ENCODE measurements around the gene RRP36. TPM values are rescaled to one million over a fixed set of nuclear protein-coding genes. Genes with fewer than 3 reads are reported as not detected.

Gene RRP36
- total RNA-seq, 2 experiments from 2014 or later, result 54.0 to 55.6 TPM

DNA sequence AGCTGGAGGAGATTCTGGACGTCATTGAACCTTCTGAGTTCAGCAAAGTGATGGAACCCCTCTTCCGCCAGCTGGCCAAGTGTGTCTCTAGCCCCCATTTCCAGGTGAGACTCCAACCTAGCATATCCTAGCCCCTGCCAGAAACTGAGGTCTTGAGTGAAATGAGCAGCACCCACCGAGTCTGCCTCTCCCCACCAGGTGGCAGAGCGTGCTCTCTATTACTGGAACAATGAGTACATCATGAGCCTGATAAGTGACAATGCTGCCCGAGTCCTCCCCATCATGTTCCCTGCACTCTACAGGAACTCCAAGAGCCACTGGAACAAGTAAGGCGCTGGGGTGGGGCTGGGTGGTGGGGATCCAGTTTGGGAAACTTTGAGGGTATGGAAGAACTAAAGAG is 12.3 kb upstream of the RRP36 start:
- intact Hi-C loops (cut with micrococcal nuclease), result no loop called here
- ChIA-PET POLR2A (no interaction called here), CTCF (interaction anchor here (0.6 to 5.4 kb wide), 4 partner anchors 10 to 214 kb away, joined by 3 to 28 read pairs (median 4); partner anchors contain the start of genes KLC4 and MRPL2)
- DNase-seq, result peak; percentile 46
- peaks cover 46% of the 10 kb centered on the region for H3K36me3 Mint-ChIP-seq
- H3K9me3 Mint-ChIP-seq, result no peaks in the 10 kb centered on the region
- H3K4me3 Mint-ChIP-seq, result no peak overlapping the region
- no peaks in the 10 kb centered on the region for H3K27me3 Mint-ChIP-seq
- H3K4me1 Mint-ChIP-seq (ENCODE audit: low read depth), result peaks cover 26% of the 10 kb centered on the region
- H3K27ac Mint-ChIP-seq, result no peak overlapping the region

DNA sequence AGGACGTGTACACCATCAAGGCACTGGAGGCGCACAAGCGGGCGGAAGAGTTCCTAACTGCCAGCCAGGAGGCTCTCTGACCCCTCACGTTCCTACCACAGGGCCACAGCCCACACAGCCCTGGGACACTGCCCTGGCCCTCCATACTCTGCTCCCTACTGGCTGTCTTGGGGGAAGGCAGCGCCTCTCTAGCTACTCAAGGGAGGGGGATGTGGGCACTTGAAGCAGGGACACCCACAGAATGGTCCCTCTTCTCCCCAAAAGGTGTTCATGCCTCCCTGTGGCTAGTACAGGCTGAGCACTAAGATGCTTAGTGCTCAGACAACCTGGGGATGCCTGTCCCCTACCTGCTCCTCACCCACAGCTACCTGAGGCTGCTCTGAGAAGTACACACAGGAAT is 10.2 kb upstream of the RRP36 start:
- no peaks in the 10 kb centered on the region for H3K27me3 Mint-ChIP-seq
- CTCF ChIA-PET, result interaction anchor here (1.8 to 5.4 kb wide), 2 partner anchors 32 to 132 kb away, joined by 5 to 28 read pairs; partner anchors contain the start of gene PEX6
- peaks cover 41% of the 10 kb centered on the region for H3K36me3 Mint-ChIP-seq
- H3K27ac Mint-ChIP-seq, result peak overlapping the region; percentile 87
- POLR2A ChIA-PET, result interaction anchor here (1.0 to 1.9 kb wide), 5 partner anchors 13 to 82 kb away, joined by 3 to 8 read pairs (median 4); partner anchors contain the start of genes CNPY3, CUL7, MRPL2 and PEX6
- H3K9me3 Mint-ChIP-seq, result no peaks in the 10 kb centered on the region
- intact Hi-C loops (cut with micrococcal nuclease), result loop anchor here (5.0 kb wide), 2 partner anchors 109 to 416 kb away; partner anchors contain the start of gene ABCC10
- DNase-seq, result no peak
- H3K4me3 Mint-ChIP-seq, result peak overlapping the region; percentile 5
- H3K4me1 Mint-ChIP-seq (ENCODE audit: low read depth), result peaks cover 36% of the 10 kb centered on the region

DNA sequence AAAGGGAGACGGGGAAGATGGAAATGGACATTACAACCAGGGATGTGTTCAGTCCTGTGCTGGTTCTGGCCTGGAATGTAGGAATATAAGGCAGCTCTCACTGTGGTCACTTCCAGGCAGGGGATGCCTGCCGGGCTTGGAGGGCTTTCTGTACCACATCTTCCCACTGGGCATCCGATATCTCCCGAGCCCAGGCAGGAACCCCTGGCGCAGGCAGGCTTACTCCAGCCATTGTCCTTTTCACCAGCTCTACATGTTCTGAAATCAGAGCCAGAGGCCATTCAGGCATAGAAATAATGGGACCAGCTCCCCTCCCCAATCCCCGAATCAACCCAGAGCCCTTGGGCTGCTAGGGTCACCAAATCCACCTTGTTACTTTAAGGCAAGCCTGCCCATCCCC is 9.1 kb upstream of the RRP36 start:
- Mint-ChIP-seq H3K36me3 (peaks cover 43% of the 10 kb centered on the region), H3K4me3 (peak overlapping the region; percentile 94), H3K27ac (peak overlapping the region; percentile 87), H3K27me3 (no peaks in the 10 kb centered on the region), H3K9me3 (no peaks in the 10 kb centered on the region), H3K4me1 (ENCODE audit: low read depth) (peaks cover 46% of the 10 kb centered on the region)
- POLR2A ChIA-PET, result interaction anchor here (0.8 to 2.6 kb wide), 5 partner anchors 9 to 32 kb away, joined by 3 to 15 read pairs (median 4); partner anchors contain the start of gene PPP2R5D
- intact Hi-C loops (cut with micrococcal nuclease), result loop anchor here (5.0 kb wide), 2 partner anchors 110 to 415 kb away; partner anchors contain the start of gene ABCC10
- CTCF ChIA-PET, result interaction anchor here (5.4 kb wide), 1 partner anchor 131 kb away, joined by 28 read pairs; no protein-coding TSS in a partner anchor
- no peak for DNase-seq

DNA sequence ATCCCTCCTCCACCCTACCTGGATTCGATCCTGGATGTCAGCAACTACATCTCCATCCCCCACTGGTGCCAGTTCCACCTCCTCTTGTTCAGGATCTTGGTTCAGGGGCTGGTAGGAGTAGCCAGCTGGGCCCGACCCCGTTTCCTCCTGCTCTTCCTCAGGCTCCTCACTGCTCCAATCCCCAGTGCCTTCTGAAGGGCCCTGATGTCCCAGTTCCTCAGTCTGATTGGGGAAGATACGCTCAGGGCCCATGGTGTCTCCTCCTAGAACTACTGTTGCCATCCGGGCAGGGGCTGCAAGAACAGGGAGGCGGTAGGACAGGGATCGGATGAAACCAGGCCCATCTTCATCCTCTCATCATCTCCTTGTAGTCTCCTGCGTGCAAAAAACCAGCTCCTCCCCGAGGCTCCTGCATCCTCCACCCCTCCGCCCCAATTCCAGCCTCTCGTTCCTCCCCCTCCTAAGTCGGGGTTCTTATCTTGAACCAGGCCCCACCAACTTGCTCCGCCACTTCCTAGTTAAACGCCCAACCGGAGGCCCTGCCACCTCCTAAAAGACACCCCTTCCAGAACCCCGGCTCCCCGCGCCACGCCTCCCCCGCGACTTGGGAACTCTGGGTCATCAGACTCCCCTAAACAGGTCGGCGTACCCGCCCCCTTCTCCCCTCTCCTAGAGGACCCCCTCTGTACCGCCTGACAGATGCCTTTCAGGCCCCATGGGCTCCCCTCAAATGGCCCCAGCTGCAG is 8.2 kb upstream of the RRP36 start:
- H3K9me3 Mint-ChIP-seq, result no peaks in the 10 kb centered on the region
- intact Hi-C loops (cut with micrococcal nuclease), result loop anchor here (5.0 kb wide), 2 partner anchors 111 to 414 kb away; partner anchors contain the start of gene ABCC10
- DNase-seq, result no peak
- H3K27ac Mint-ChIP-seq, result peak overlapping the region; percentile 87
- H3K36me3 Mint-ChIP-seq, result peaks cover 46% of the 10 kb centered on the region
- H3K4me1 Mint-ChIP-seq (ENCODE audit: low read depth), result peaks cover 55% of the 10 kb centered on the region
- peak overlapping the region; percentile 94 for H3K4me3 Mint-ChIP-seq
- no peaks in the 10 kb centered on the region for H3K27me3 Mint-ChIP-seq
- ChIA-PET CTCF (interaction anchor here (0.5 to 5.4 kb wide), 3 partner anchors 33 to 131 kb away, joined by 3 to 28 read pairs (median 7); no protein-coding TSS in a partner anchor), POLR2A (interaction anchor here (0.8 to 3.2 kb wide), 12 partner anchors 9 to 84 kb away, joined by 3 to 15 read pairs (median 5); partner anchors contain the start of genes CNPY3, CUL7, KLC4 and MRPL2)

DNA sequence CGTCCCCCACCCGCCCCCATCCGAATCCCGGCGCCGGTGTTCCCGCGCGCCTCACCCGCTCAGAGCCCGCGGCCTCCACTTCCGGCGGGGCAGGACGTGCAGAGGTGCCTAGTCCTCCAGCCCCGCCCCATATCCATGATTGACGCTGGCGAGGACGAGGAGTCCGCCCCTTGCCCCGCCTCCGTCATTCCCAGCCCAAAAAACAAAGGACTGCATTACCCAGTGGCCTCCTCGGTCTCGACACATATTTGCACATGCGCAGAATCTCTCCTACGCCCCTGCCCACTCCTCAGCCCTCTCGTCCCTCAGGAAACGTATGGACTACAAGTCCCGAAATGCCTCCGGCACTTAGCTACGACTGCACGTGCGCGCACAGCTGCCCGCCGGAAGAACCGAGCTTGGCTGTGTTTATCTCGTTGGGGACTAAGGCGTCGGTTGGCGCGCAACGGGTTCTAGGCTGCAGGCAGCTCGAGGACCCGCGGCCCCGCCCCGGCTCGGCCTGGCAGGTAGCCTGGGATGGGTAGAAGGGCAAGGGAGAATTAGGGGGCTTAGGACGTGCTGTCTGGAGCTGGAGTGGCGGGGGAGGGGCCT is 7.5 kb upstream of the RRP36 start, which contains the start of the genes KLHDC3 and MEA1:
Gene KLHDC3 (plus strand): TSS at position 407 of the 591 bp plus-strand sequence. CDS start 2,944 bp downstream, outside the sequence.
Gene MEA1 (minus strand): TSS at position 104 of the 591 bp plus-strand sequence. CDS start 133 bp downstream, outside the sequence.
- Mint-ChIP-seq H3K27ac (peak within 1 kb of the TSS; percentile 87), H3K4me1 (ENCODE audit: low read depth) (peaks cover 55% of the 10 kb centered on the region), H3K9me3 (no peaks in the 10 kb centered on the region)

DNA sequence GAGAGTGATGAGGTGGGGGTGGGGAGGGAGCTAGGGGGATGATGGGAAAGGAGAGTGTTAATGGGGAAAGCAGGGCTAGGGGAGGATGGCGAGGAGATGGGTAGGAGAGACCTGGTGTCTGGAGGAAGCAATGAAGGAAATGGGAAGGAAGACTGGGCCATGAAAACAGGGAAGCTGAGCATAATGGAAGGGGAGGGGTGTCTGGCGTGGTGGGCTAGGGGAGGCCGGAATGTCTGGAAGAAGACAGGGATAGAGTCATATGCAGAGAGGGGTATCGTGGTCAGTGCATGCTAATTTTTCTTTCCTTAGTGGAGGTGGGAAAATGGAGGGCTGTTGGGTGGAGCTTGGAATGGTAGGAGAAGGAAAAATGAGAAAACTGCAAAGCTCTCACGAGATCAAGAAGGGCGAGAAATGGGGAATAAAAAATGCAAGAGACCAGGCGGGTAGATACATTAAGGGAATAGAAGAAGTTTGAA is 7.0 kb upstream of the RRP36 start:
- Mint-ChIP-seq H3K36me3 (peaks cover 38% of the 10 kb centered on the region), H3K4me3 (peak overlapping the region; percentile 94), H3K4me1 (ENCODE audit: low read depth) (peaks cover 55% of the 10 kb centered on the region), H3K27ac (peak overlapping the region; percentile 87), H3K27me3 (no peaks in the 10 kb centered on the region), H3K9me3 (no peaks in the 10 kb centered on the region)
- CTCF ChIA-PET, result interaction anchor here (1.2 kb wide), 2 partner anchors 113 to 129 kb away, joined by 4 to 7 read pairs; no protein-coding TSS in a partner anchor
- DNase-seq, result no peak
- intact Hi-C loops (cut with micrococcal nuclease), result loop anchor here (1.0 to 5.0 kb wide), 9 partner anchors 8 to 413 kb away; partner anchors contain the start of genes ABCC10, CNPY3, CUL7 and KLC4
- POLR2A ChIA-PET, result interaction anchor here (0.5 to 3.2 kb wide), 10 partner anchors 9 to 135 kb away, joined by 3 to 15 read pairs (median 7); partner anchors contain the start of genes CNPY3, CUL7, KLC4 and MRPL2

More for the DNA sequence above, 7.5 kb upstream of the RRP36 start, which contains the start of the genes KLHDC3 and MEA1:
- peak; percentile 100 for DNase-seq
- intact Hi-C loops (cut with micrococcal nuclease), result loop anchor here (1.0 to 5.0 kb wide), 9 partner anchors 8 to 413 kb away; partner anchors contain the start of genes ABCC10, CNPY3, CUL7 and KLC4
- ChIA-PET POLR2A (interaction anchor here (0.5 to 3.2 kb wide), 12 partner anchors 8 to 136 kb away, joined by 3 to 15 read pairs (median 5); partner anchors contain the start of genes CNPY3, CUL7, KLC4 and MRPL2), CTCF (interaction anchor here (0.5 to 1.2 kb wide), 3 partner anchors 34 to 130 kb away, joined by 3 to 7 read pairs (median 4); no protein-coding TSS in a partner anchor)
- peaks cover 40% of the 10 kb centered on the region for H3K36me3 Mint-ChIP-seq
- H3K4me3 Mint-ChIP-seq, result peak within 1 kb of the TSS; percentile 94
- H3K27me3 Mint-ChIP-seq, result no peaks in the 10 kb centered on the region

DNA sequence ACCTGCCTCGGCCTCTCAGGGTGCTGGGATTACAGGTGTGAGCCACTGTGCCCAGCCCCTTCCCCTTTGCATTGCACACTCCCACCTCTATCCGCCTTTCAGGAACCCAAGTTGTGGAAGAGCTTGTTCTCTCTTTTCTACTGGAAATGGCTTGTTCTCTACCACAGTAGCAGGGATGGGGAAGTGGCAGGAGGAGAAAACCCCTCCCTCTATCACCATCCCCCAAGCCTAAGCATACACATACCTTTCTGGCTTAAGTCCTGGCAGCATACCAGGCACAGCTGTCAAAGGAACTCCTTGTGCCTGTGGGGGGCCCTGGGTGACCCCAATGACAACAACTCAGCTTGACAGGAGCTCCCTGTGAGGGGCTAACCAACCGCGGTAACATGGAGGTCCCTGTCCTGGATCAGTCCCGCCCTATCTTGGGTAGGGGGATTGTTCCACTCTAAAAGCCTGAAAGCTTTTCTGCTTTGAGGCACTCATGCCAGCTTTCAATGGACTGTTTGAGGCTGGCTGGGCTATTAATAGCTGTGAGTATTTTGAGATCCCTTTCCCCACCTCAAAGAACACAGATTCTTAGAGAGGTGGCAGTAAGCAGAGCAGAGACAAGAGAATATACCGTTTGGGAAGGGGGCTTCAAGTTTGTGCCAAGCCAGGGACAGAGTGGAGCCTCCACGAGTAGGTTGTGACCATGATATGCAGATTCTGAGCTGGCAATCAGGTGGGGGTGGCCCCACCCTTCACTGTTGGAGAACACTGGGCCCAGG is 5.1 kb upstream of the RRP36 start:
- POLR2A ChIA-PET, result interaction anchor here (3.2 kb wide), 1 partner anchor 87 kb away, joined by 15 read pairs; the partner anchor contains the start of gene CNPY3
- Mint-ChIP-seq H3K9me3 (no peaks in the 10 kb centered on the region), H3K4me1 (ENCODE audit: low read depth) (peaks cover 62% of the 10 kb centered on the region), H3K27me3 (no peaks in the 10 kb centered on the region), H3K4me3 (peak overlapping the region; percentile 24), H3K27ac (no peak overlapping the region), H3K36me3 (peaks cover 30% of the 10 kb centered on the region)
- no peak for DNase-seq
- CTCF ChIA-PET, result no interaction called here
- intact Hi-C loops (cut with micrococcal nuclease), result no loop called here

DNA sequence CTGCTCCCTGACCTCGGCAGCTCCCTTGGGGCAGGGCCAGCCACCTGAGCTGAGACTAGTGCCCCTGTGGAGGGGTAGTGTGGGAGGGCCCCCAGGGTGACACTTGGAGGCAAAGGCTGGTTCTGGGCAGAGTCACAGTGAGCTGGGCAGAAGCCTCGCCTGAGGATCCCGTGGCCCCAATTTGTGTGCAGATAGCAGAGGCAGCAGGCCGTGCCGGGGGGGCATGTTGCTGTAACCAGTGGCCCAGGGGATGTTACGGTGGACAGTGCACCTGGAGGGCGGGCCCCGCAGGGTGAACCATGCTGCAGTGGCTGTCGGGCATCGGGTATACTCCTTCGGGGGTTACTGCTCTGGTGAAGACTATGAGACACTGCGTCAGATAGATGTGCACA is 4.5 kb upstream of the RRP36 start:
- Mint-ChIP-seq H3K4me1 (ENCODE audit: low read depth) (peaks cover 58% of the 10 kb centered on the region), H3K9me3 (no peaks in the 10 kb centered on the region), H3K36me3 (peaks cover 29% of the 10 kb centered on the region), H3K4me3 (no peak overlapping the region), H3K27me3 (no peaks in the 10 kb centered on the region), H3K27ac (no peak overlapping the region)
- intact Hi-C loops (cut with micrococcal nuclease), result no loop called here
- ChIA-PET POLR2A (no interaction called here), CTCF (no interaction called here)
- no peak for DNase-seq

DNA sequence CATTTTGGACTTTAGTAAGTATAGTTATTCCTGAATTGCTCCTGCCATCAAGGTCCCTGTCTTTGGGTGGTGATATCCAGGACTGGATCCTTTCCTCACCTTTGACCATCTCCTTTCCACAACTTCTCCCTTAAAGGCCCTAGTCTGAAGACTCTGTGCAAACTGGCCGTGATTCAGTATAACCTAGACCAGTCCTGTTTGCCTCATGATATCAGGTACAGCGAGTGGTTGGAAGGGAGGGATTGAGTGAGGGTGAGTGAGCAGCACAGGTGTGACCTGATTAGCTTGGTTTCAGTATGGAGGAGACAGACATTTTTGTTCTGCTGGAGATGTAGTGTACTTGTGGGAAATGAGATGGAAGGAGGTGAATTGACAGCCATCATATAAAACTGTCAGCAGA is 2.3 kb upstream of the RRP36 start:
- intact Hi-C loops (cut with micrococcal nuclease), result no loop called here
- CTCF ChIA-PET, result no interaction called here
- Mint-ChIP-seq H3K4me1 (ENCODE audit: low read depth) (peaks cover 52% of the 10 kb centered on the region), H3K36me3 (peaks cover 17% of the 10 kb centered on the region), H3K9me3 (no peaks in the 10 kb centered on the region), H3K27ac (no peak overlapping the region), H3K4me3 (no peak overlapping the region), H3K27me3 (no peaks in the 10 kb centered on the region)
- DNase-seq, result no peak
- POLR2A ChIA-PET, result no interaction called here

DNA sequence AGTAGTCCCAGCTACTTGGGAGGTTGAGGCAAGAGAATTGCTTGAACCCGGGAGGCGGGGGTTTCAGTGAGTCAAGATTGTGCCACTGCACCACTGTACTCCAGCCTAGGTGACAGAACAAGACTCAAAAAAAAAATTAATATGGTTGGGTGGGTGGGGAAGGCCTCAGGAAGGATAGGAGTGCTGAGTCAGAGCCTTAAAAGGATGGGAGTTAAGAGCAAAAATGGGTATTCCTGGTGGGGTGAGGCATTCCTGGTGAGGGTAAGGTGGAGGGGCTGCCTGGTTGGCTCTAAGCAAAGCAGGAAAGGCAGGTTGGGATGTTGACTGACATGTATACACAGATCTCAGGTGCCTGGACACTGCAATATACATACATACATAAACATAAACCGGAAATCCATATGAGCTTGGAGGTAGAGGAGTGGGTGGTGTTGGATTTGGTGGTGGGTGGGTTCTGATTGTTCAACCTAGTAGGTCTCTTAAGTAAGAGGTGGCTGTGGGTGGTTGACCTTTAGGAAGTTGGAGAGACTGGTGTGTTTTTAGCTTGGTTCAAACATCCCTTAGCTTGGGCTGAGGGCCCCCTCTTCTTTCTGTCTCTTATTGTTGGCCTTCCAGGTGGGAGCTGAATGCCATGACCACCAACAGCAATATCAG is 1.2 kb upstream of the RRP36 start:
- no peak for DNase-seq
- ChIA-PET POLR2A (interaction anchor here (0.7 to 1.6 kb wide), 2 partner anchors 39 to 91 kb away, joined by 3 to 8 read pairs; partner anchors contain the start of genes CNPY3 and MRPL2), CTCF (interaction anchor here (0.5 to 2.6 kb wide), 6 partner anchors 35 to 154 kb away, joined by 3 to 11 read pairs (median 3); no protein-coding TSS in a partner anchor)
- Mint-ChIP-seq H3K27ac (peak overlapping the region; percentile 5), H3K36me3 (peaks cover 27% of the 10 kb centered on the region), H3K27me3 (no peaks in the 10 kb centered on the region), H3K4me1 (ENCODE audit: low read depth) (peaks cover 52% of the 10 kb centered on the region), H3K4me3 (no peak overlapping the region), H3K9me3 (no peaks in the 10 kb centered on the region)
- intact Hi-C loops (cut with micrococcal nuclease), result no loop called here

All from activated CD4-positive, alpha-beta memory T cell treated with anti-CD3 and anti-CD28 coated beads for 36 hours (primary cell).